OCI-LY3 (cell line): ENCODE data around the gene SLC28A3.
A peak's percentile ranks its signal among the peaks of the same experiment; 100 is the strongest.

Experiments
- H2AFZ ChIP-seq: fragments of 200-600, 300-600 bp; shearing (Covaris generic); 2 replicates; pipeline ENCODE4 v1.6.0; 2014; ENCODE audit warnings: antibody characterized with exemption, low read depth, low read length
- H3K27ac ChIP-seq: fragments of 200-600, 300-600 bp; sonication (generic); 2 replicates; pipeline ENCODE4 v1.5.1; 2014; ENCODE audit warnings: mild to moderate bottlenecking, low read length, moderate library complexity, mixed read lengths
- H3K27me3 ChIP-seq: fragments of 200-600, 300-600 bp; sonication (generic); 2 replicates; pipeline ENCODE4 v1.6.1; 2014; ENCODE audit warnings: low read depth, low read length, mixed read lengths
- H3K36me3 ChIP-seq: fragments of 200-600, 300-600 bp; sonication (generic); replicated peaks from 2 replicates; pipeline ENCODE3; 2014; ENCODE audit warnings: low read depth, low read length, mixed read lengths
- H3K4me1 ChIP-seq: fragments of 300-600, 200-600 bp; sonication (generic); 2 replicates; pipeline ENCODE4 v1.6.1; 2014; ENCODE audit warnings: low read length, mixed read lengths
- H3K4me2 ChIP-seq: fragments of 200-600, 300-600 bp; sonication (generic); 2 replicates; pipeline ENCODE4 v1.6.1; 2014; ENCODE audit warnings: low read length, mixed read lengths
- H3K4me3 ChIP-seq: fragments of 300-600, 200-600 bp; sonication (generic); 2 replicates; pipeline ENCODE4 v1.5.1; 2014; ENCODE audit warnings: antibody characterized with exemption, mild to moderate bottlenecking, low read length, moderate library complexity
- H3K79me2 ChIP-seq: fragments of 300-600, 200-600 bp; shearing (Covaris generic); 2 replicates; pipeline ENCODE4 v1.6.1; 2014; ENCODE audit warnings: mild to moderate bottlenecking, low read length, mixed read lengths
- H3K9ac ChIP-seq: fragments of 300-600, 200-600 bp; shearing (Covaris generic); 2 replicates; pipeline ENCODE4 v1.6.0; 2014; ENCODE audit warnings: mild to moderate bottlenecking, low read length, moderate library complexity
- H3K9me3 ChIP-seq: fragments of 200-600, 300-600 bp; shearing (Covaris generic); 2 replicates; pipeline ENCODE4 v1.6.1; 2014; ENCODE audit warnings: low read length, mixed read lengths; ENCODE audit not compliant: insufficient read depth
- H4K20me1 ChIP-seq: fragments of 200-600, 300-600 bp; sonication (generic); 2 replicates; pipeline ENCODE4 v1.6.1; 2016; ENCODE audit warnings: low read length, mixed read lengths; ENCODE audit not compliant: insufficient read depth
- CTCF ChIP-seq: fragments of 200-600, 300-600 bp; sonication (generic); IDR thresholded peaks from 2 replicates; pipeline ENCODE4 v1.5.1; 2014; ENCODE audit warnings: antibody characterized with exemption, low read length, low read depth
- EZH2phosphoT487 ChIP-seq: fragments of 200-600 bp; shearing (Covaris generic); IDR thresholded peaks from 2 replicates; pipeline ENCODE4 v1.6.1; 2018; ENCODE audit warnings: antibody characterized with exemption, mixed run types, low read depth

Gene SLC28A3

GRCh38 chr9:84320231-84320630, 20.3 kb downstream of the SLC28A3 start:
- Histone ChIP-seq H2AFZ (no peak overlapping the region), H3K9ac (no peak overlapping the region), H4K20me1 (no peaks in the 10 kb centered on the region), H3K27me3 (no peaks in the 10 kb centered on the region), H3K27ac (no peak overlapping the region), H3K36me3 (no peaks in the 10 kb centered on the region), H3K9me3 (no peaks in the 10 kb centered on the region), H3K4me1 (0 out of 2 replicates have a peak, but pooled peaks cover 3% of the 10 kb centered on the region), H3K4me3 (no peak overlapping the region), H3K4me2 (no peak overlapping the region), H3K79me2 (no peaks in the 10 kb centered on the region)
- TF ChIP-seq CTCF: no peak
- TF ChIP-seq EZH2phosphoT487: no peak

DNA sequence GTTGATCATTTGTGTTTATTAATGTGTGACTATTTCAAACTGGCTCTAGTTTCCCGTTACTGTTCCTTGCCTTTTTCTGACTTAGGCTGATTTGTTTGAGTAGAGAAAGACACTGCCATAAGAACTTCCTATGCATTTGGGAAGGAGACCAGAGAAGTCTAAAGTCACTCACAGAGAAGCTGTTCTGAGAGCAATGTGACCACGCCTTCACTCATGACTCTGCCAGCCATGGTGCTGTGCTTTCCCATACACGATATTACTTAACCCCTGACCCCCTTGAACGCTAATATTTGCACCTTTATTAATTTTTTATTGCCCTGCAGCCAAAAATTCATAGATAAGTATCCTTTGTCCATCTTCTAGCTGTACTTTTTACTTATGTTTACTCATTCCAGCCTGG, 20.9 kb downstream of the SLC28A3 start:
- H3K9me3 ChIP-seq: no peaks in the 10 kb centered on the region
- no peaks in the 10 kb centered on the region for H4K20me1 ChIP-seq
- TF ChIP-seq EZH2phosphoT487: no peak
- no peak for TF ChIP-seq CTCF
- no peak overlapping the region for H2AFZ ChIP-seq
- H3K27ac ChIP-seq: no peak overlapping the region
- 0 out of 2 replicates have a peak, but pooled peaks cover 3% of the 10 kb centered on the region for H3K4me1 ChIP-seq
- no peak overlapping the region for H3K4me2 ChIP-seq
- no peaks in the 10 kb centered on the region for H3K27me3 ChIP-seq
- H3K79me2 ChIP-seq: no peaks in the 10 kb centered on the region
- no peaks in the 10 kb centered on the region for H3K36me3 ChIP-seq
- no peak overlapping the region for H3K4me3 ChIP-seq
- H3K9ac ChIP-seq: no peak overlapping the region

GRCh38 chr9:84318981-84319380, 21.6 kb downstream of the SLC28A3 start:
- H3K27ac ChIP-seq: no peak overlapping the region
- TF ChIP-seq EZH2phosphoT487: no peak
- no peak for TF ChIP-seq CTCF
- H3K27me3 ChIP-seq: peaks cover 4% of the 10 kb centered on the region; the same call in 1 of the 2 replicates
- H3K36me3 ChIP-seq: no peaks in the 10 kb centered on the region
- H3K4me3 ChIP-seq: no peak overlapping the region
- no peak overlapping the region for H3K4me2 ChIP-seq
- no peak overlapping the region for H3K9ac ChIP-seq
- no peaks in the 10 kb centered on the region for H3K9me3 ChIP-seq
- no peaks in the 10 kb centered on the region for H3K79me2 ChIP-seq
- 0 out of 2 replicates have a peak, but pooled peaks cover 3% of the 10 kb centered on the region for H3K4me1 ChIP-seq
- no peaks in the 10 kb centered on the region for H4K20me1 ChIP-seq
- no peak overlapping the region for H2AFZ ChIP-seq

GRCh38 chr9:84317563-84317962, 23.0 kb downstream of the SLC28A3 start:
- Histone ChIP-seq H3K4me2 (no peak overlapping the region), H3K4me1 (0 out of 2 replicates have a peak, but pooled peaks cover 3% of the 10 kb centered on the region), H3K9me3 (no peaks in the 10 kb centered on the region), H4K20me1 (no peaks in the 10 kb centered on the region), H3K9ac (no peak overlapping the region), H3K79me2 (no peaks in the 10 kb centered on the region), H3K27ac (no peak overlapping the region), H2AFZ (no peak overlapping the region), H3K4me3 (no peak overlapping the region), H3K27me3 (peaks cover 4% of the 10 kb centered on the region; the same call in 1 of the 2 replicates), H3K36me3 (no peaks in the 10 kb centered on the region)
- TF ChIP-seq CTCF (peak; percentile 39), EZH2phosphoT487 (no peak)
